ENCODE results near the gene GNAL.

Gene GNAL

DNA sequence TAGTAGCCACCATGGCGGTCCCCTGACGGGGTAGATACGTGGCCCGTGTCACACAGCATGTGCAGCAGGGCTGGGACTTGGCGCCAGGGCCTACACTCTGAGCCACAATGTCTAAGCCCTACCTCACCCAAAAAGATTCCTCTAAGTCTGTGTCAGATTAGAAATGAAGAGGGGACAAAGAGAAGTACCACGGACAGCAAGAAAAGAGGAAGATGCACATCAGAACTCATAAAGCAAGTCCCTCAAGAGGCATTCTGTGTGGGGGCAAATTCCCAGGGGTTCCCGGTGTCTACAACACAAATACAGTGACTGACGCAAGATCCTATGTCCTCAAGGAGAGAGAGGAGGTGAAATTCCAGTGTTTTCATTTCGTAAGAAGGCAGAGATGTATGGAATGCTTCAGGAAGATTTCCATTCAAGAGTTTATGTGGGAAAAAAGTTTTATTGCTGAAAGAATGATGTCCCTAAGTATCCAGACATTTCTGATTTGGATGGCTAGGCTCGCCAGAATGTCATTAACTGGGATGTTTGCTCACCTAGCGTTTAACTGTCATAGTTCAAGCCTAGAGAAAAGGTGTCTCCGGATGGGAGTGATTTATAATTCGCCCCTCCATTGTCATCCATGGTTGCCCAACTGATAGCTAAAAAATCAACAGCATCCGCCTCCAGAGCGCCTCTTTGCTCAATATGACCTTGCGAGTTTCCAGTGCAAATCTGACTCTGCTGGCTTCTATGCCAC, 86.5 kb downstream of the GNAL start:
- DNase-seq = no peak

GRCh38 chr18:11780042-11780441, 91.0 kb downstream of the GNAL start:
- DNase-seq = no peak

- DNase-seq = no peak
These were observed 94.8 kb downstream of the GNAL start for GRCh38 chr18:11783716-11784331.

GRCh38 chr18:11784674-11785304, 95.7 kb downstream of the GNAL start:
- no peak for DNase-seq

GRCh38 chr18:11785444-11786055, 96.5 kb downstream of the GNAL start:
- no peak for DNase-seq

DNA sequence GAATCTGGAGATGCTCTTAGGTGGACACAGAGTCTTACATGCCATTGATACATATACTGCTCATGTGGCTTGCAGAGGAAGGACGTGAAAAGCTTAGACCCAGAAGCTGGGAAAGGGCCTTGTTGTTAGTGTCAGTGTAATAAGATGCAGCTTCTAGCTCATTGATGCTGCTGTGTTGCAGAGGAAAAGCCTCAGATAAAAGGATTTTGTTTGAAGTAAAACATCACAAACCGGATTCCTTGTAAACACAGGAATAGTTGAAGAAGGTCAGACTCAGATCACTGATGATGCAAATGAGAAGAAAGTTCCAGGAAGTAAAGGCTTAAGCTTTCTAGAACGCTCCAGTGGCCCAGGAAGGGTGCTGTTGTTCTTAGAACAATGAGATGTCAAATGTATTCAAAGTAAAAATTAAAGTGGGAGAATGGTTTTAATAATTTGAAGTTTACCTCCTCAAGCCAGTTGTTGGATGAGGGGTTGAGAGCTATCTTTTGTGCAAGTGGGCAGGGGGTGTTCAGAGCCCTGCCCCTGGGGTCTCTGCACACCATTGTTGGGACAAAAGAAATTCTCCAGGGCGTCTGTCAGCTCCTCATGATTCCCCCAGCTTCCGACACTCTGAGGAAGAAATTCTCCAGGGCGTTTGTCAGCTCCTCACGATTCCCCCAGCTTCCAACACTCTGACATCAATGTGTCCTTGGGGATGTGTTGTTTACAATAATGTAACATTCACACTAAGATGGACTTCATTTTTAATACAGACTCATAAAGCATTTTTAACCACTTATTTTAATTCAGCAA, 100.8 kb downstream of the GNAL start:
- peak; percentile 38 for DNase-seq

DNA sequence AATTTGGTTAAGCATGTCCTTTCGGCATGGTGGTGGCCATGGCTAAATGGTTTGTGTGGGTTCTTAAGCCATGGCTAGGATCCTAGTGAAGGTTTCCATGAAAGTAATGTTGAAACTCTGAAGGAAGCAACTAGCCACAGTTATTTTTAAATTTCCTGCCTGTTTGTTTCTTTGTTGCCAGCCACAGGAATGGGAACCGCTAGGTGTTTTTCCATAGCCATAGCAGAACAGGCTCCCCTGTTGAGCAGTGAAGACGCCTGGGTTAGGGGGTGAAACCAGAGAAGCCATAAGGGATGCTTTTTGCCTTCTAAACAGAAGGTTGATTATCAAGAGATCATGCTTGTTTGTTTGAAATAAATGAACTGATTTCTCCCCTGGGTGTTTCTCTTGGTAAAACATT, 102.1 kb downstream of the GNAL start:
- DNase-seq = no peak

DNA sequence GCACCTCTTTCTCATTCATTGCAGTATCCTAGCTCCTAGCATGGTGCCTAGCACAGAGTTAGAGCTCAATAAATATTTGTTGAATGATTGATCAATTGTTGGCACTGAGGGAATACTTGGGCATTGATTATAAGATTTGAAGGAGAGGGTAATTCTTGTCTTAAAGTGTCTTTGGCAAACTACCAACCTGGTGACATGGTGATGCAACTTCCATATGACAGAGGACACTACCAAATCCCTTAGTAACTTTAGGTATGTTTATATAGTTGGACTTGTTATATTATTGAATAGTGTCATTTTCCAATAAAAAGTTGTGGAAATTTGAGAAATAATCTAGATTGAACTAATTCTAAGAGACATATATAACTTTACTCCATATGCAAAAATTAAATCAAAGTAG, 103.6 kb downstream of the GNAL start:
- DNase-seq = no peak

DNA sequence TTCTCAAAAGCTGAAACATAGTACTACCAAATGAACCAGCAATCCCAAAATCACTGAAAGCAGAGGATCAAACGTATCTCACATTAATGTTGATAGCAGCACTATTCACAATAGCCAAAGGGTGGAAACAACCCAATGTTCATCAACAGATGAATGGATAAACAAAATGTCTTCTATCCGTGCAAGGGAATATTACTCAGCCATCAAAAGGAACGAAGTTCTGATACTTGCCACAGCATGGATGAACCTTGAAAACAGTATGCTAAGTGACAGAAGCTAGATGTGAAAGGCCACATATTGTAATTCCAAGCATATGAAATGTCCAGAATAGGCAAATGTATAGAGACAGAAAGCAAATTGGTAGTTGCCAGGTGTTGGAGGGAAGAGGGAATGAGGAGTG, 105.1 kb downstream of the GNAL start:
- DNase-seq = no peak

- no peak for DNase-seq
These were observed 106.9 kb downstream of the GNAL start for GRCh38 chr18:11795916-11796315.

GRCh38 chr18:11798271-11798670, 109.2 kb downstream of the GNAL start:
- no peak for DNase-seq

GRCh38 chr18:11799066-11799465, 110.0 kb downstream of the GNAL start:
- DNase-seq = no peak

- no peak for DNase-seq
These were observed 111.7 kb downstream of the GNAL start for GRCh38 chr18:11800566-11801334.

- no peak for DNase-seq
These were observed 112.5 kb downstream of the GNAL start for GRCh38 chr18:11801573-11801972.

DNA sequence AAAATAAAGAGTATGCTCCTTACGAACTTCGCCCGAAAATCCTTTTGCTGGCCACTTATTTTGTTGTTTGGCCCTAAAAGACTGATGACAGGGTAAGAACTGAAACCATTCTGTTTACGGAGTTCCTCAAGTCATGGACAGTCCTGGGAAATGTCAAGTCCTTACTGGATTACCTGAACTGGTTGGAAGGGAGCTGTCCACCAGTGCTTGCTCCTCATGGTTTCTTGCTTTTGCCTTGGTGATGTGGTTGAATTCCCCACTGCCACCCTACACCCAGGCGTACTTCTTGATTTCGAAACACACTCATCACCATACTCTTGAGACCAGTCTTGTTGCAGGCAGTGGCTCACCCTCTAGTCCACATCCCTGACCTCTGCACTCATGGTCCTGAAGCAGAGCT, 113.1 kb downstream of the GNAL start:
- no peak for DNase-seq

- no peak for DNase-seq
These were observed 113.5 kb downstream of the GNAL start for GRCh38 chr18:11802586-11802985.

DNA sequence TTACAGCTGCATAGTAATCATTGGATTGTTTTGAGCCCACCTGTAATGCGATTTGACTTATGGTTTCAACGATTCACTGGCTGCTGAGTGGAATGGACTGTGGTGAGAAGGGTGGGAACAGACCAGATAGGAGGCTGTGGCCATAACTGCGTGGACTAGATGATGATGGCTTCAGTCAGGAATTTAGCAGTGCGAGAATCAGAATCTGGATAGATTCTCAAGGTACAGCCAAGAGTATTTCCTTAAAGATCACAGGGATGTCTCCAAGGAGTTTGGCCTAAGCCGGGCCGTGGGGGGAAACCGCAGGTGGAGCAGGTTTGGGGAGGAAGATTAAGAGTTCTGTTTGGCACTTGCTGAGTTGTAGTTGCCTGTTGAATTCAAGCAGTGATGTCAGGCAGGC, 118.2 kb downstream of the GNAL start:
- no peak for DNase-seq

- no peak for DNase-seq
These were observed 119.2 kb downstream of the GNAL start for GRCh38 chr18:11808001-11808855.

- no peak for DNase-seq
These were observed 120.8 kb downstream of the GNAL start for GRCh38 chr18:11809895-11810294.

DNA sequence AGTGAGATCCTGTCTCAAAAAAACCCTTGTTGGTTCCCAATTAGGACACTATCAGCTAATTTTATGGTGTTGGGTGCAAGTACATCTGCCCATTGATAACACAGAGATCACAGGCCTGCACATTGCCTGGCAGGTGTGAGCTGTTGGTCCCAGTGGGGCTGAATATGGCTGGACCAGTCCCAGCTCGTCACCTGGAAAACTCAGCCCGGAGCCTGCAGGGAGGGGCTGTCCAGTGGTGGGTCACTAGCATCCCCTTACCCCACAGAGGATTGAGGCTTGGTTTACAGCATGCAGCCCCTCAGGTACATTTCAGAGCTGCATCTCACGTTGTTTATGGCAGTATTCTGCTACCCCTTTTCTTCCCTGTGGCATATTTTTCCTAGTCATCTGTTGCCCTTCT, 121.3 kb downstream of the GNAL start:
- DNase-seq = no peak

DNA sequence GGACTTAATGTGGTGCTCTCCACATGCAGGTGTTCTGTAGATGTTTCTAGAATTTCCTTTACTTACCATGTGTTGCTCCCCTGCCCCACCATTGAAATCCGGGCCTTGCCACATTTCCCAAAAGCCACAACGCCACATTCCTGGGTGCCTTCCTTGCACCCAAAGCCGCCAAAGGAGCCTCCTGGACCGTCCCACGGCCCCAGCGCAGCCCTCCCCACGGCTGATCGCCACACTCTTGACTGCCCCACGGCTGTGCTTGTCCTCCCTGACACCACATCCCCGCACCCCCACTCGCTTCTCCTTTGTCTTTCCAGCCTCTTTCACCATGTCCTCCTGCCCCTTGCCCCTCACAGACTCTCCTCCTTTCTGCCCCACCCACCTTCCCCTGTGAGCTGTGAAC, 121.9 kb downstream of the GNAL start:
- DNase-seq = no peak

Data from NCI-H82 (cell line).